ENCODE results near the gene NOSTRIN. TPM values are rescaled to one million over a fixed set of nuclear protein-coding genes. Genes with fewer than 3 reads are reported as not detected.

Gene NOSTRIN
- total RNA-seq, 4 donors from 2014 or later, result 5.0 to 16.1 (median 6.4) TPM

- Histone ChIP-seq H3K4me3 (no peak overlapping the region), H3K9me3 (no peaks in the 10 kb centered on the region), H3K27ac (no peak overlapping the region), H3K4me1 (peaks cover 0 to 7% of the 10 kb centered on the region in 2 donors), H3K36me3 (no peaks in the 10 kb centered on the region), H3K27me3 (no peaks in the 10 kb centered on the region)
- TF ChIP-seq CTCF (IDR thresholded peaks at IDR 0.05 in 4 of 5, conservative IDR thresholded peaks at IDR 0.05 in 1 of 5) (no peak), POLR2A (IDR thresholded peaks at IDR 0.05) (no peak)
- in situ Hi-C loops (cut with MboI; ENCODE audit: low sequenced_read_pairs in 4 of 4), result no loop called here
- intact Hi-C loops (cut with DNase I; ENCODE audit: low total_unique reads), result no loop called here
- ATAC-seq, result no peak
- no peak for DNase-seq
Measured at GRCh38 chr2:168907940-168908662, 105.7 kb downstream of the NOSTRIN start.

GRCh38 chr2:168910330-168910729 is 107.9 kb downstream of the NOSTRIN start:
- no peak for ATAC-seq
- TF ChIP-seq CTCF (IDR thresholded peaks at IDR 0.05 in 4 of 5, conservative IDR thresholded peaks at IDR 0.05 in 1 of 5) (no peak), POLR2A (IDR thresholded peaks at IDR 0.05) (no peak)
- no peak overlapping the region for H3K4me3 ChIP-seq
- H3K27ac ChIP-seq, result no peak overlapping the region
- H3K9me3 ChIP-seq, result no peaks in the 10 kb centered on the region
- DNase-seq, result no peak
- in situ Hi-C loops (cut with MboI; ENCODE audit: low sequenced_read_pairs in 4 of 4) (loop anchor here (10.0 kb wide), 2 partner anchors 136 to 566 kb away; no protein-coding TSS in a partner anchor), intact Hi-C loops (cut with DNase I; ENCODE audit: low total_unique reads) (loop anchor here (10.0 kb wide), 1 partner anchor 456 kb away; the partner anchor contains the start of gene CERS6)
- H3K36me3 ChIP-seq, result no peaks in the 10 kb centered on the region
- H3K27me3 ChIP-seq, result no peaks in the 10 kb centered on the region
- peaks cover 0 to 12% of the 10 kb centered on the region in 2 donors for H3K4me1 ChIP-seq

GRCh38 chr2:168912466-168912865 is 110.0 kb downstream of the NOSTRIN start:
- no peak for TF ChIP-seq POLR2A (IDR thresholded peaks at IDR 0.05)
- no peak for TF ChIP-seq CTCF (IDR thresholded peaks at IDR 0.05 in 4 of 5, conservative IDR thresholded peaks at IDR 0.05 in 1 of 5)
- in situ Hi-C loops (cut with MboI; ENCODE audit: low sequenced_read_pairs in 4 of 4) (loop anchor here (10.0 kb wide), 2 partner anchors 138 to 568 kb away; no protein-coding TSS in a partner anchor), intact Hi-C loops (cut with DNase I; ENCODE audit: low total_unique reads) (loop anchor here (10.0 kb wide), 1 partner anchor 458 kb away; the partner anchor contains the start of gene CERS6)
- ATAC-seq (peak; percentile 58 to 63), DNase-seq (no peak)
- Histone ChIP-seq H3K27ac (peak overlapping the region; percentile 27 to 74 (median 62)), H3K4me1 (peaks cover 0 to 12% of the 10 kb centered on the region in 2 donors), H3K36me3 (no peaks in the 10 kb centered on the region), H3K9me3 (no peaks in the 10 kb centered on the region), H3K27me3 (no peaks in the 10 kb centered on the region), H3K4me3 (peak overlapping the region; percentile 35 to 40 (median 40))

- no peaks in the 10 kb centered on the region for H3K27me3 ChIP-seq
- no peaks in the 10 kb centered on the region for H3K9me3 ChIP-seq
- H3K36me3 ChIP-seq, result no peaks in the 10 kb centered on the region
- intact Hi-C loops (cut with DNase I; ENCODE audit: low total_unique reads), result loop anchor here (10.0 kb wide), 1 partner anchor 458 kb away; the partner anchor contains the start of gene CERS6
- DNase-seq (peak; percentile 68 to 88), ATAC-seq (peak; percentile 85 to 94)
- in situ Hi-C loops (cut with MboI; ENCODE audit: low sequenced_read_pairs in 4 of 4), result loop anchor here (10.0 kb wide), 2 partner anchors 138 to 568 kb away; no protein-coding TSS in a partner anchor
- peaks cover 0 to 12% of the 10 kb centered on the region in 2 donors for H3K4me1 ChIP-seq
- peak overlapping the region; percentile 27 to 74 (median 62) for H3K27ac ChIP-seq
- peak overlapping the region; percentile 35 to 40 (median 40) for H3K4me3 ChIP-seq
- TF ChIP-seq POLR2A (IDR thresholded peaks at IDR 0.05) (no peak), CTCF (IDR thresholded peaks at IDR 0.05 in 4 of 5, conservative IDR thresholded peaks at IDR 0.05 in 1 of 5) (no peak)
Measured at GRCh38 chr2:168912901-168913369, 110.5 kb downstream of the NOSTRIN start.

Data from gastrocnemius medialis (tissue), 4 donors.